Activated CD4-positive, CD25-positive, alpha-beta regulatory T cell treated with anti-CD3 and anti-CD28 coated beads, Interleukin-2, amount 50 U/mL, for 16 hours (primary cell): Measurements from ENCODE around the gene KCNC3.

ENCODE experiments used
- DNase-seq: peaks from one replicate; pipeline ENCODE4 v3.0.0-alpha.2; 2020; ENCODE audit warnings: low read depth, low spot score

Gene KCNC3

GRCh38 chr19:50276370-50277063, 52.7 kb downstream of the KCNC3 start:
- no peak for DNase-seq

- no peak for DNase-seq
Observed at GRCh38 chr19:50275577-50276368, 53.4 kb downstream of the KCNC3 start.

DNA sequence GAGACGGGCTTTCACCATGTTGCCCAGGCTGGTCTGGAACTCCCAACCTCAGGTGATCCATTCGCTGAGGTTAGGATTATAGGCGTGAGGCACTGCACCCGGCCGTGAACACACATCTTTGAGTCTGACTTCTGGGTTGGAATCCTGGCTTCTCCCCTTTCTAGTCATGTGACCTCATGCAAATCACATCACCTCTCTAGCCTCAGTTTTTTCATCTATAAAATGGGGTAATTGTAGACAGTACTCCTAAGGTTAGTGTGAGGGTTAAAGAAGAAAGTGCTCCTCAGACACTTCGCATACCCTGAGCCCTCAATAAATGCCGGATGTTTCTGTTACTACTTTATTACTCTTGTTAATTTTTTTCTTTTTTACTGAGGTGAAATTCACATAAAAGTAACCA, 55.4 kb downstream of the KCNC3 start:
- DNase-seq = no peak

DNA sequence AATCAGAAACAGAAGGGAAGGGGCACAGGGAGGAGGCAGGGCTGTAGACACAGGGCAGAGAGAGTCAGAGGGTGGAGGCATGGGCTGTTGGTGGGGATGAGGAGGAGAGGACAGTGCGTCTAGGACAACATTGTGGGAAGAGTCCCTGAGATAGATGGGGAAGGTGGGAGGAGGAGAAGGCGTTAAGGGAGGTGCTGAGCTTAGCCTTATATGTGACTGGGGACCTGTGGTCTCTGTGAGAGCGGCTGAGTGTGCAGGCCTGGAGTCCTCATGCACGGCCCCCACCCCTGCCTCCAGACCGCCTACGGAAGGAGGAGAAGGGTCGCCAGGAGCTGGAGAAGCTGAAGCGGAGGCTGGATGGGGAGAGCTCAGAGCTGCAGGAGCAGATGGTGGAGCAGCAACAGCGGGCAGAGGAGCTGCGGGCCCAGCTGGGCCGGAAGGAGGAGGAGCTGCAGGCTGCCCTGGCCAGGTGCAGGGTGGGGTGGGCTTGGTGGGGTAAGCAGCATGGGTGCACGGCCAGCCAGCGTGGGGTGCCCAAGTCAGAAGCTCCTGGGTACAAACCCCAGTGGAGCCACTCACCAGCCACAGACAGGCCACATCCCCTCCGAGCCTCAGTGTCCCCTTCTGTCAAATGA, 56.8 kb downstream of the KCNC3 start:
- DNase-seq = no peak

DNA sequence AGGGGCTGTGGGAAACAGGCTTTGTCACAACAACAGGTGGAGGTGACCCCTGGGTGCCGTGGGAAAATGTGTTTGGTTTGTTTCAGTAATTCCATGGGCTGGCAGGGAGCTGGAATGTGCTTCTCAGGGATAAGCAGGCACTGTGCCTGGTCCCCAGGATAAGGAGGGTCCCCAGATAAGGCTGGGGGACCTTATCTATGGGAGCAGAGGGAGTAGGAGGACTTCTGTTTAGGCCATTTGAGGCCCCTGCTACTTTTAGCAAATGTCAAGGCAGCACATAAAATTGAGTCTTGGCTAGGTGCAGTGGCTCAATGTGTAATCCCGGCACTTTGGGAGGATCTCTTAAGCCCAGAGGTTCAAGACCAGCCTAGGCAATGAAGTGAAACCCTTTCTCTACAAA, 59.5 kb downstream of the KCNC3 start:
- DNase-seq = no peak

DNA sequence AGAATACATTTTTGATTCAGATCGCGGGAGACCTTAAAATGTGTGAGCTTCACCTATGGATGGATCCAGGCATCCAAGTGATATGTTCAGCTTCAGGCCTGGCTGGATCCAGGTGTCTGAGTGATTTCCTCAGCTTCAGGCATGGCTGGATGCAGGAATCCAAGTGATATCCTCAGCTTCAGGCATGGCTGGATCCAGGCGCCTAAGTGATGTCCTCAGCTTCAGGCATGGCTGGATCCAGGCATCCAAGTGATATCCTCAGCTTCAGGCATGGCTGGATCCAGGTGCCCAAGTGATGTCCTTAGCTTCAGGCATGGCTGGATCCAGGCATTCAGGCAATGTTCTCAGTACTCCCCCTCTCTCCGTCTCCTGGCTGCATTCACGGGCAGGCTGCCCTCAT, 60.7 kb downstream of the KCNC3 start:
- DNase-seq = no peak

- no peak for DNase-seq
Observed at GRCh38 chr19:50268041-50268440, 61.1 kb downstream of the KCNC3 start.

GRCh38 chr19:50266896-50267295, 62.3 kb downstream of the KCNC3 start:
- DNase-seq = no peak

- no peak for DNase-seq
Observed at GRCh38 chr19:50266041-50266440, 63.1 kb downstream of the KCNC3 start.

DNA sequence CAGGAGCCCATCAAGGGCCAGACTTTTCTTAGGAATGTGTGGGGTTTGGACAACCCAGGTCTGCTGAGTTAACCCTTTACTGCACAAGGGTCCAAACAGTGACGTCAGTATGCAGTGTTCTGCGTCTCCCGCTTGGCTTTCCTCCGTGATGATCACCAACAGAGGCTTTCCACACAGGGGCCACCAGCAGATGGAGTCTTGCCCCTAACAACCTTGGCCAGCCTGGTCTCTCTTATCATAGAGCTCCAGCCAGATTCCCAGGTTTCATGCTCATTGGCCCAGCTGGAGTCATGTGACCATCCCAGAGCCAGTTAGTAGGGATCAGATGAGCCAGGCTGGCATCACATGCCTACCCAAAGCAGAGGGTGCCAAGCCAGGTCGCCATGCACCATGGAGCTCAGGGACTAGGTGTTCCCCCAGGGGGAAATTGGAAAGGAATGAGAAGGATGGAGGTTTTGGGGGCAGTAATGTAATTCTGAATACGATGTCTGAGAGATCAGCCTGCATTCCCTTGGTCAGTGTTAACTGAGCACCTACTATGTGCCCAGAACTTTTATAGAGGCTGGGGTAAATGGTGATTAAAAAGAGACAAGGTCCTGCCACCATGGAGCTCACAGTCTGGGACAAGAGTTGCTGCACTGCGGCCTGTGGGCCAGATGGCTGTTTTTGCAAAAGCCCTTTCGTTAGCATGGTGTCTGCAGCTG, 64.5 kb downstream of the KCNC3 start:
- no peak for DNase-seq

DNA sequence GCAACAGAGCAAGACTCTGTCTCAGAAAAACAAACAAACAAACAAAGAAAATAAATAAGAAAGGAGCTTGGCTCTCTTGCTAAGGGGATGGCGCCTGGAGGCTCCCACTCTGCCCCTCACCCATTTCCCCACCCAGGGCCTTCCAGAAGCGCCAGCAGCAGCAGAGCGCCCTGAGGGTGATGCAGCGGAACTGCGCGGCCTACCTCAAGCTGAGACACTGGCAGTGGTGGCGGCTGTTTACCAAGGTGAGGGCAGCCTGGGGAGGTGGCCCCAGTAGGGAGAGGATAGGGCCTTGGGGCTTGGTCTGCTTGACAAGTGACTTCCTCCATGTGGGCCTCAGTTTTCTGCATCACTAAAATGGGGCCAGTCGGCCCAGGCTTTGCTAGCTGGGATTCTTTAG, 66.0 kb downstream of the KCNC3 start:
- DNase-seq = no peak
